Measurements from ENCODE around the gene ADM5.

ADM5 gene

GRCh38 chr19:49677231-49677900, 12.0 kb upstream of the ADM5 start, which contains the start of gene PRMT1:
Gene PRMT1, plus strand, starts transcription at chr19:49677271. Its CDS starts 10 bp downstream, at chr19:49677281.
- peak; percentile 79 for DNase-seq
- TF ChIP-seq CTCF (IDR thresholded peaks at IDR 0.05; ENCODE audit: low read depth, low read length): no peak
- H3K4me1 ChIP-seq: peaks cover 12% of the 10 kb centered on the region

GRCh38 chr19:49677901-49678674, 11.3 kb upstream of the ADM5 start:
- peak; percentile 71 for TF ChIP-seq CTCF (IDR thresholded peaks at IDR 0.05; ENCODE audit: low read depth, low read length)
- DNase-seq: peak; percentile 90
- Histone ChIP-seq H3K27me3 (no peaks in the 10 kb centered on the region), H3K9me3 (no peaks in the 10 kb centered on the region), H3K4me3 (ENCODE audit: low read depth, low read length) (peak overlapping the region; percentile 98), H3K4me1 (peaks cover 12% of the 10 kb centered on the region), H3K36me3 (peaks cover 30% of the 10 kb centered on the region)

More at GRCh38 chr19:49677231-49677900, 12.0 kb upstream of the ADM5 start, which contains the start of gene PRMT1:
- no peaks in the 10 kb centered on the region for H3K27me3 ChIP-seq
- H3K36me3 ChIP-seq: peaks cover 23% of the 10 kb centered on the region
- no peaks in the 10 kb centered on the region for H3K9me3 ChIP-seq
- peak within 1 kb of the TSS; percentile 98 for H3K4me3 ChIP-seq (ENCODE audit: low read depth, low read length)

- H3K9me3 ChIP-seq: no peaks in the 10 kb centered on the region
- H3K4me3 ChIP-seq (ENCODE audit: low read depth, low read length): peak overlapping the region; percentile 15; the same call in 1 of the 2 replicates
- peaks cover 40% of the 10 kb centered on the region for H3K36me3 ChIP-seq
- H3K4me1 ChIP-seq: peaks cover 12% of the 10 kb centered on the region
- TF ChIP-seq CTCF (IDR thresholded peaks at IDR 0.05; ENCODE audit: low read depth, low read length): no peak
- DNase-seq: no peak
- H3K27me3 ChIP-seq: no peaks in the 10 kb centered on the region
Observed at GRCh38 chr19:49678985-49679770, 10.2 kb upstream of the ADM5 start.

GRCh38 chr19:49679771-49680413, 9.5 kb upstream of the ADM5 start:
- H3K36me3 ChIP-seq: peaks cover 47% of the 10 kb centered on the region
- H3K9me3 ChIP-seq: no peaks in the 10 kb centered on the region
- peak overlapping the region; percentile 46 for H3K4me3 ChIP-seq (ENCODE audit: low read depth, low read length)
- no peak for TF ChIP-seq CTCF (IDR thresholded peaks at IDR 0.05; ENCODE audit: low read depth, low read length)
- DNase-seq: no peak
- no peaks in the 10 kb centered on the region for H3K27me3 ChIP-seq
- H3K4me1 ChIP-seq: peaks cover 12% of the 10 kb centered on the region

- H3K4me1 ChIP-seq: peaks cover 12% of the 10 kb centered on the region
- DNase-seq: peak; percentile 98
- peaks cover 53% of the 10 kb centered on the region for H3K36me3 ChIP-seq
- H3K9me3 ChIP-seq: no peaks in the 10 kb centered on the region
- no peaks in the 10 kb centered on the region for H3K27me3 ChIP-seq
- TF ChIP-seq CTCF (IDR thresholded peaks at IDR 0.05; ENCODE audit: low read depth, low read length): peak; percentile 96
- peak overlapping the region; percentile 46 for H3K4me3 ChIP-seq (ENCODE audit: low read depth, low read length)
Observed at GRCh38 chr19:49680421-49681351, 8.7 kb upstream of the ADM5 start.

All from BE2C (cell line).